ENCODE data around the gene GBP3.

GBP3 gene

GRCh38 chr1:89022167-89022959 lies at the start of gene GBP3:
TSS of gene GBP3 (minus strand) at chr1:89022866. CDS start at chr1:89020721, 2,145 bp downstream.
- H3K36me3 ChIP-seq (ENCODE audit: control insufficient read depth in 2 of 2, insufficient read depth in 2 of 2, low read length in 2 of 2): no peaks in the 10 kb centered on the region
- H3K27ac ChIP-seq (ENCODE audit: low read length): peak within 1 kb of the TSS; percentile 46
- peak within 1 kb of the TSS; percentile 58 to 70 for H3K9ac ChIP-seq (ENCODE audit: low read length in 2 of 2)
- no peaks in the 10 kb centered on the region for H3K27me3 ChIP-seq (ENCODE audit: control insufficient read depth in 1 of 2, insufficient read depth in 2 of 2, low read length in 2 of 2)
- H3K4me3 ChIP-seq (ENCODE audit: low read length in 2 of 2): peak within 1 kb of the TSS; percentile 73 to 74
- no peaks in the 10 kb centered on the region for H3K4me1 ChIP-seq (ENCODE audit: control insufficient read depth, insufficient read depth, low read length)
- H3K9me3 ChIP-seq (ENCODE audit: control insufficient read depth in 2 of 2, low read length in 2 of 2): no peaks in the 10 kb centered on the region

DNA sequence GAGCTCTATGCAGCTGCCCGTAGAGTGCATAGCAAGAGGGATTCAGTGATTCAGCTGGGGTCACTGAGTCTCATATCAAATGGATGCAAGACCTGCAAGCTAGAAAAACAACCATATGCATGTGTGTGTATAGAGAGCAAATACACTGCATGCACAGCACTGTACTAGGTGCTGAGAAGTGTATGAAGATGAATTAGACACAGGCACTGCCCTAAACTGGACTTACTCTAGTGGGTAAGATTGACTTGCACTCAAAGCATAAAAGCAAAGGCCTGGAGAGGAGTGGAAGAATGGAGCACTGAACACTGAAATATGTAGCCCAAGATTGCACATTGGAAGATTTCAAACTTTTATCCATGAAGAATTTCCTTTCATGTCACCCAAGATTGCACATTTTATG lies 47.8 kb upstream of the GBP3 start:
- H3K9ac ChIP-seq (ENCODE audit: low read length in 2 of 2): no peak overlapping the region
- no peaks in the 10 kb centered on the region for H3K9me3 ChIP-seq (ENCODE audit: control insufficient read depth in 2 of 2, low read length in 2 of 2)
- H3K4me1 ChIP-seq (ENCODE audit: control insufficient read depth, insufficient read depth, low read length): no peaks in the 10 kb centered on the region
- no peaks in the 10 kb centered on the region for H3K27me3 ChIP-seq (ENCODE audit: control insufficient read depth in 1 of 2, insufficient read depth in 2 of 2, low read length in 2 of 2)
- H3K4me3 ChIP-seq (ENCODE audit: low read length in 2 of 2): peak overlapping the region; percentile 23 to 38
- H3K36me3 ChIP-seq (ENCODE audit: control insufficient read depth in 2 of 2, insufficient read depth in 2 of 2, low read length in 2 of 2): no peaks in the 10 kb centered on the region
- H3K27ac ChIP-seq (ENCODE audit: low read length): no peak overlapping the region

DNA sequence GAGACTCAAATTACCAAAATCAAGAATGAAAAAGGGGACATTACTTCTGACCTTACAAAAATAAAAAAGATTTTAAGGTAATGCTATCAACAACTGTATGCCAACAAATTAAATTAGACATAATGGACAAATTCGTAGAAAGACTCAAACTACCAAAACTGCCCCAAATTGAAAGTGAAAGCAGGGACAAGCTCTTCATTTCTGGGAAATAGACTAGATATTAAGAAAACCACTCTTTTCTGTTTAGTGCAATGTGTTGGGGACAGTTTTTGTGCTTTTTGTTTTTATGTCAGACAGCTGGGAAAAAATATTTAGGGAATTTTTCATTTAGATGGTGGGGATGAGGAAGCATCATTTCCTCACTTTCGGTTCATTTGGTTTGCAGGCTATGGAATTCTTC lies 47.3 kb upstream of the GBP3 start:
- no peaks in the 10 kb centered on the region for H3K9me3 ChIP-seq (ENCODE audit: control insufficient read depth in 2 of 2, low read length in 2 of 2)
- H3K27ac ChIP-seq (ENCODE audit: low read length): no peak overlapping the region
- H3K9ac ChIP-seq (ENCODE audit: low read length in 2 of 2): no peak overlapping the region
- H3K27me3 ChIP-seq (ENCODE audit: control insufficient read depth in 1 of 2, insufficient read depth in 2 of 2, low read length in 2 of 2): no peaks in the 10 kb centered on the region
- H3K4me3 ChIP-seq (ENCODE audit: low read length in 2 of 2): peak overlapping the region in 1 of 2 donors; percentile 38
- no peaks in the 10 kb centered on the region for H3K4me1 ChIP-seq (ENCODE audit: control insufficient read depth, insufficient read depth, low read length)
- no peaks in the 10 kb centered on the region for H3K36me3 ChIP-seq (ENCODE audit: control insufficient read depth in 2 of 2, insufficient read depth in 2 of 2, low read length in 2 of 2)

DNA sequence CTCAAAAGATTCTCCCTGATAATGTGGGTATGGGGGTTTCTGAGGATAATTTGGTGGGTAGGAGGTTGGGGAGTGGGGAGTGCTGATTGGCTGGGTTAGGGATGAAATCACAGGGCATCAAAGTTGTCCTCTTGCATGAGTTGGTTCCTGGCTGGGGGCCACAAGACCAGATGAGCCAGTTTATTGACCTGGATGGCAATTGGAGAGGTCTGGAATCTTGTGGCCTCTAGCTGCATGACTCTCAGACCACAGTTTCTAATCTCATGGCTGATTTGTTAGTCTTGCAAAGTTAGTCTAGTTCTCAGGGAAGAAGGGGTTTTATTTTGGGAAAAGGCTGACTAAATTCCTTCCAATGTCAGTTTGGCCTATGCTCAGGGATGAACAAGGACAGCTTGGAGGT lies 45.6 kb upstream of the GBP3 start:
- Histone ChIP-seq H3K4me3 (ENCODE audit: low read length in 2 of 2) (no peak overlapping the region), H3K9me3 (ENCODE audit: control insufficient read depth in 2 of 2, low read length in 2 of 2) (no peaks in the 10 kb centered on the region), H3K27ac (ENCODE audit: low read length) (no peak overlapping the region), H3K27me3 (ENCODE audit: control insufficient read depth in 1 of 2, insufficient read depth in 2 of 2, low read length in 2 of 2) (no peaks in the 10 kb centered on the region), H3K36me3 (ENCODE audit: control insufficient read depth in 2 of 2, insufficient read depth in 2 of 2, low read length in 2 of 2) (no peaks in the 10 kb centered on the region), H3K4me1 (ENCODE audit: control insufficient read depth, insufficient read depth, low read length) (no peaks in the 10 kb centered on the region), H3K9ac (ENCODE audit: low read length in 2 of 2) (no peak overlapping the region)

DNA sequence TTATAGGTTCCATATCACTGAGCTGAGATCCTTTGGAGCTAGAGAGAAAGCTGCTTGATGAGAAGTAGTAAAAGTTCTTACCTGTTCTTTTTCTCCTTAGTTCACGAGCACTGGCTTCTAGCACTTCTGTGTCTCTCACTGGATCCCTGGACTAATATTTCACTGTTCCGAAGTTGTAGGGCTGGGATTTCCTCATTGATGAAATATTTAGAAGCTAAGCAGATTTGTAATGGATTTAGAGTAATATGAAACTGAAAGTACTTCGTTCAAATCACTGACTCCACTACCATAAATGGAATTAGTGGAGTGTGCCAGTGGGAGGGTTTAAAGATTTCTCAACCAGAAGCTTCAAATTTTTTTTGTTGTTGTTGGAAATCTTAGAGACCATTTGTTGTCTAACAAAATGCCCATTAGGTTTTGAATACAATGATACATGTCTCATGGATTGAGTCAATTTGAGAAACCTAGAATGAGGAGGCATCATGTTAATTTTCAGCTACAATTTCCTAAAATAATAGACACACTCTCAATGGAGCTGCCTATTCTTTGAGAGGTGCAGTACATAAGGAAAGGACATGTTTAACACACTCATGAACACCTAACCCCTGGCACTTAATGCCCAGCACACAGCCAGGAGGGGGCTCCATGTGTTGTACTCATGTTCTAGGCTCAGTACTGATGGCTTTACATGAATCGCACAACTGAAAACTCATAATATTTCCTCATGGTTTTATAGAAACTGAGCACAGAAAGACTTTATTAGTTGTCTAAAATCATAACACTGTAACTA lies 42.6 kb upstream of the GBP3 start, which contains the start of gene GBP1:
Gene GBP1 (minus strand): TSS at position 130 of the 790 bp plus-strand sequence. CDS start 1,974 bp downstream, outside the sequence.
- Histone ChIP-seq H3K9ac (ENCODE audit: low read length in 2 of 2) (peak within 1 kb of the TSS; percentile 86 to 94), H3K4me3 (ENCODE audit: low read length in 2 of 2) (peak within 1 kb of the TSS; percentile 78 to 95), H3K27me3 (ENCODE audit: control insufficient read depth in 1 of 2, insufficient read depth in 2 of 2, low read length in 2 of 2) (no peaks in the 10 kb centered on the region), H3K9me3 (ENCODE audit: control insufficient read depth in 2 of 2, low read length in 2 of 2) (no peaks in the 10 kb centered on the region), H3K4me1 (ENCODE audit: control insufficient read depth, insufficient read depth, low read length) (peaks cover 4% of the 10 kb centered on the region), H3K27ac (ENCODE audit: low read length) (peak within 1 kb of the TSS; percentile 73), H3K36me3 (ENCODE audit: control insufficient read depth in 2 of 2, insufficient read depth in 2 of 2, low read length in 2 of 2) (no peaks in the 10 kb centered on the region)

- H3K4me3 ChIP-seq (ENCODE audit: low read length in 2 of 2): peak overlapping the region; percentile 78 to 95
- H3K27me3 ChIP-seq (ENCODE audit: control insufficient read depth in 1 of 2, insufficient read depth in 2 of 2, low read length in 2 of 2): no peaks in the 10 kb centered on the region
- H3K9me3 ChIP-seq (ENCODE audit: control insufficient read depth in 2 of 2, low read length in 2 of 2): no peaks in the 10 kb centered on the region
- H3K27ac ChIP-seq (ENCODE audit: low read length): peak overlapping the region; percentile 73
- H3K9ac ChIP-seq (ENCODE audit: low read length in 2 of 2): peak overlapping the region; percentile 86 to 94
- H3K4me1 ChIP-seq (ENCODE audit: control insufficient read depth, insufficient read depth, low read length): peaks cover 4% of the 10 kb centered on the region
- no peaks in the 10 kb centered on the region for H3K36me3 ChIP-seq (ENCODE audit: control insufficient read depth in 2 of 2, insufficient read depth in 2 of 2, low read length in 2 of 2)
These were observed 42.0 kb upstream of the GBP3 start for GRCh38 chr1:89064632-89065031.

GRCh38 chr1:89063094-89063493 lies 40.4 kb upstream of the GBP3 start:
- Histone ChIP-seq H3K4me3 (ENCODE audit: low read length in 2 of 2) (peak overlapping the region; percentile 78 to 95), H3K36me3 (ENCODE audit: control insufficient read depth in 2 of 2, insufficient read depth in 2 of 2, low read length in 2 of 2) (peaks cover 8 to 11% of the 10 kb centered on the region in 2 donors), H3K9me3 (ENCODE audit: control insufficient read depth in 2 of 2, low read length in 2 of 2) (no peaks in the 10 kb centered on the region), H3K9ac (ENCODE audit: low read length in 2 of 2) (no peak overlapping the region), H3K27me3 (ENCODE audit: control insufficient read depth in 1 of 2, insufficient read depth in 2 of 2, low read length in 2 of 2) (no peaks in the 10 kb centered on the region), H3K27ac (ENCODE audit: low read length) (no peak overlapping the region), H3K4me1 (ENCODE audit: control insufficient read depth, insufficient read depth, low read length) (peaks cover 4% of the 10 kb centered on the region)

GRCh38 chr1:89060091-89060490 lies 37.4 kb upstream of the GBP3 start:
- H3K27ac ChIP-seq (ENCODE audit: low read length): no peak overlapping the region
- no peaks in the 10 kb centered on the region for H3K9me3 ChIP-seq (ENCODE audit: control insufficient read depth in 2 of 2, low read length in 2 of 2)
- no peaks in the 10 kb centered on the region for H3K27me3 ChIP-seq (ENCODE audit: control insufficient read depth in 1 of 2, insufficient read depth in 2 of 2, low read length in 2 of 2)
- H3K4me1 ChIP-seq (ENCODE audit: control insufficient read depth, insufficient read depth, low read length): peaks cover 4% of the 10 kb centered on the region
- peaks cover 25 to 32% of the 10 kb centered on the region in 2 donors for H3K36me3 ChIP-seq (ENCODE audit: control insufficient read depth in 2 of 2, insufficient read depth in 2 of 2, low read length in 2 of 2)
- H3K4me3 ChIP-seq (ENCODE audit: low read length in 2 of 2): no peak overlapping the region
- H3K9ac ChIP-seq (ENCODE audit: low read length in 2 of 2): no peak overlapping the region

DNA sequence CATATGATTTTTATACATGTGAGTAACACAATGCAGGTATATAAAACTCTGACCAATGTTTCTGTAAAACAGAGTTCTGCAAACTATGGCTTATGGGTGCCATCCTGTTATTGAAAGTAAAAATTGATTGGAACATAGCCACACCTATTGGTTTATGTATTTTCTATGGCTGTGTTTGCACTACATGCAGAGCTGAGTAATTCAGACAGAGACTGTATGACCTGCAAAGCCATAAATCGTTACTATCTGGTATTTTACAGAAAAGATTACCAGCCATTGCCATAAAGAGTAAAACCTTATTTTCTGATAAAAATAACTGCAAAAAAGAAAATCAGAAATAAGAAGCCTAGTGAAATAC lies 29.3 kb upstream of the GBP3 start:
- no peaks in the 10 kb centered on the region for H3K27me3 ChIP-seq (ENCODE audit: control insufficient read depth in 1 of 2, insufficient read depth in 2 of 2, low read length in 2 of 2)
- H3K4me1 ChIP-seq (ENCODE audit: control insufficient read depth, insufficient read depth, low read length): no peaks in the 10 kb centered on the region
- H3K27ac ChIP-seq (ENCODE audit: low read length): no peak overlapping the region
- H3K9me3 ChIP-seq (ENCODE audit: control insufficient read depth in 2 of 2, low read length in 2 of 2): no peaks in the 10 kb centered on the region
- H3K4me3 ChIP-seq (ENCODE audit: low read length in 2 of 2): no peak overlapping the region
- peaks cover 41 to 44% of the 10 kb centered on the region in 2 donors for H3K36me3 ChIP-seq (ENCODE audit: control insufficient read depth in 2 of 2, insufficient read depth in 2 of 2, low read length in 2 of 2)
- no peak overlapping the region for H3K9ac ChIP-seq (ENCODE audit: low read length in 2 of 2)

DNA sequence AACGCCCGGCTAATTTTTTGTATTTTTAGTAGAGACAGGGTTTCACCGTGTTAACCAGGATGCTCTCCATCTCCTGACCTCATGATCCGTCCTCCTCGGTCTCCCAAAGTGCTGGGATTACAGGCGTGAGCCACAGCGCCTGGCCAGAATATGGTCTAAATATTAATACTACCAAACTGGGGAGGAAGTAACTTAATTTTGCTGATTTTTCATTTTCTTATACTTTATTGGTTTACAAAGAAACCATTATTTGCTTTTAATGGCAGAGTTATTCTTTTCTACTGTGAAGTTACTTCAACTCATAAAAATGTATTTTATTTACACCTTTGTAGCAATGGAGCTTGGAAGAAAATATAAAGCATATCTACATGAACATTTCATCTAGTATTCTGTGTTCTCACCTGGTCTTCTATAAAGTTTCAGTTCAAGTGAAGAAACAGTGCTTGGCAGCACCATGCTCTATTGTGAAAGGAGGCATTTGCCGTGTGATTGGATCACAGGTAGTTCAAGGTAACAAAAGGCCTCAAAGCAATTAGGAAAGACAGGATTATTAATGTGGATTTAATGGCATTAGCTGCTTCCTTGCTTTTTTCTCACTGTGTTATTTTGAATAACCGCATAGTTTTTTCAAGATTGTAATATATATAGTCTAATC lies 28.8 kb upstream of the GBP3 start:
- Histone ChIP-seq H3K36me3 (ENCODE audit: control insufficient read depth in 2 of 2, insufficient read depth in 2 of 2, low read length in 2 of 2) (peaks cover 36 to 39% of the 10 kb centered on the region in 2 donors), H3K4me1 (ENCODE audit: control insufficient read depth, insufficient read depth, low read length) (no peaks in the 10 kb centered on the region), H3K27me3 (ENCODE audit: control insufficient read depth in 1 of 2, insufficient read depth in 2 of 2, low read length in 2 of 2) (no peaks in the 10 kb centered on the region), H3K4me3 (ENCODE audit: low read length in 2 of 2) (no peak overlapping the region), H3K27ac (ENCODE audit: low read length) (no peak overlapping the region), H3K9me3 (ENCODE audit: control insufficient read depth in 2 of 2, low read length in 2 of 2) (no peaks in the 10 kb centered on the region), H3K9ac (ENCODE audit: low read length in 2 of 2) (no peak overlapping the region)
